Retinal pigment epithelial cell (primary cell): Measurements from ENCODE around the gene FCN2.

Experiments
- DNase-seq: peaks from one replicate; pipeline ENCODE4 v3.0.0-alpha.2; 2010; ENCODE audit warnings: low read depth
- H3K4me3 ChIP-seq: 2 replicates; pipeline ENCODE4 v1.5.1; 2011; ENCODE audit warnings: mild to moderate bottlenecking, low read length, control low read depth, moderate library complexity
- CTCF ChIP-seq: conservative IDR thresholded peaks from 2 replicates; pipeline ENCODE4 v1.5.1; 2011; ENCODE audit warnings: low read depth, low read length, control low read depth, inconsistent platforms

FCN2 gene

DNA sequence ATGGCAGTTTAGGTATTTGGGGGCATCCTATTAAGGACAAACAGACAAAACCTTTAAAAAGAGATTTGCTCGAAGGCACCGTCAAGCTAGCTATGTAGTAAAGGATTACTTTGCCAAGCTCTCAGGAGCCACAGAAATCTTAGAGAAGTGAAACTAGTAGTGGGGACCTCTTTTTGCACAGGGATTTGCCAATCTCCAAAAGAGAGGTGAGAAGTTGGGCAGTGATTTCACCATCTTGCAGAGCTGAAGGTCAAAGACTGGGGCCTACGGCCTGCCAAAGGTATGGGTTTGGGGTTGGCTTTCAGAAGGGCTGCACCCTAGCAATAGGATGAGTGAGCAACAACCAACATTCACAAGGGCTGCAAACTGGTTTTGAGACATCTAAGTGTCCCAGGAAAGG, 38.7 kb downstream of the FCN2 start:
- TF ChIP-seq CTCF = no peak
- H3K4me3 ChIP-seq = no peak overlapping the region
- no peak for DNase-seq

- no peak overlapping the region for H3K4me3 ChIP-seq
- DNase-seq = no peak
- no peak for TF ChIP-seq CTCF
These were observed 41.7 kb downstream of the FCN2 start for GRCh38 chr9:134922066-134922931.

GRCh38 chr9:134922932-134923240, 42.3 kb downstream of the FCN2 start:
- no peak for TF ChIP-seq CTCF
- DNase-seq = no peak
- H3K4me3 ChIP-seq = no peak overlapping the region

GRCh38 chr9:134923466-134923865, 42.9 kb downstream of the FCN2 start:
- DNase-seq = no peak
- H3K4me3 ChIP-seq = no peak overlapping the region
- TF ChIP-seq CTCF = no peak

DNA sequence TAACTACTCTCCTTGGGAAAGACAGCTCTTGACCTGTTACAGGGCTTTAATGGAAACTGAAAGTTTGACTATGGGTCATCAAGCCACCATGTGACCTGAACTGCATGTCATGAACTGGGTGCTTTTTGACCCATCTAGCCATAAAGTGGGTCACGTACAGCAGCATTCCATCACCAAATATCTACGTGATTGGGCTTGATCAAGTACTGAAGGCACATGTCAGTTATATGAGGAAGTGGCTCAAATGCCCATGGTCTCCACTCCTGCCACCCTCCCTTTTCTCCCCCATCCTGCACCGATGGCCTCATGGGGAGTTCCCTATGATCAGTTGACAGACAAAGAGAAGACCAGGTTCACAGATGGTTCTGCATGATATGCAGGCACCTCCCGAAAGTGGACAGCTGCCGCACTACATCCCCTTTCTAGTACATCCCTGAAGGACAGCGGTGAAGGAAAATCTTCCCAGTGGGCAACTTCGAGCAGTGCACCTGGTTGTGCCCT, 44.5 kb downstream of the FCN2 start:
- H3K4me3 ChIP-seq = no peak overlapping the region
- TF ChIP-seq CTCF = no peak
- DNase-seq = no peak

- TF ChIP-seq CTCF = no peak
- H3K4me3 ChIP-seq = no peak overlapping the region
- no peak for DNase-seq
These were observed 48.0 kb downstream of the FCN2 start for GRCh38 chr9:134928436-134929192.
